Esophagus squamous epithelium (tissue), 5 donors: Measurements from ENCODE around the gene C2CD4D. TPM values are rescaled to one million over a fixed set of nuclear protein-coding genes. Genes with fewer than 3 reads are reported as not detected.

Experiments
- DNase-seq: peaks from one replicate; lab custom pipeline; 2025; lab: John Stamatoyannopoulos, UW
- H3K27ac ChIP-seq, 4 donors: fragments of 200-600 bp; sonication (generic); one replicate each; pipeline ENCODE4 v1.5.1; 2016 to 2019; ENCODE audit warnings: mild to moderate bottlenecking in 1 of 4
- H3K27me3 ChIP-seq, 4 donors: fragments of 200-600 bp; sonication (generic); 1 replicate in 3 of 4; 2 replicates in 1 of 4; pipeline versions ENCODE4 v1.5.1 to v1.6.0; 2017 to 2021; ENCODE audit warnings: antibody characterized with exemption in 1 of 4
- H3K36me3 ChIP-seq, 3 donors: fragments of 200-600 bp; sonication (generic); one replicate each; pipeline ENCODE4 v1.5.1; 2016 to 2019
- H3K4me1 ChIP-seq, 3 donors: fragments of 200-600 bp; sonication (generic); one replicate each; pipeline ENCODE4 v1.5.1; 2017 to 2019
- H3K4me3 ChIP-seq, 4 donors: fragments of 200-600 bp; sonication (generic); 1 replicate in 3 of 4; 2 replicates in 1 of 4; pipeline ENCODE4 v1.5.1; 2016 to 2019; ENCODE audit warnings: mild to moderate bottlenecking in 2 of 4, moderate library complexity in 1 of 4
- H3K9me3 ChIP-seq, 3 donors: fragments of 200-600 bp; sonication (generic); one replicate each; pipeline ENCODE4 v1.5.1; 2016 to 2019
- POLR2A ChIP-seq, 4 donors: fragments of 450-650 bp; IDR thresholded peaks; one replicate each; pipeline ENCODE4 v1.6.1; 2017; ENCODE audit warnings: antibody characterized with exemption in 4 of 4, mild to moderate bottlenecking in 4 of 4, moderate library complexity in 3 of 4
- WGBS, 2 donors: methylation state at CpG; one replicate each; pipeline ENCODE4 v1.1.5; 2018; 5-methylcytosine and 5-hydroxymethylcytosine counted together
- intact Hi-C: fragments of 100-400 bp; cut with DNase I; formaldehyde crosslinking; loops from one replicate; pipeline ENCODE4 v1.15.0; 2022
- total RNA-seq, 4 donors: library from RNA; depleted of rRNA; stranded (reverse); fragments of >200 nt; gene quantifications; one replicate each; pipeline ENCODE4 v1.1.0, GENCODE V29; 2016
- TF ChIP-seq, protein P1 (sequence below), 6 experiments: fragments of 450-650 bp in 4 of 6; fragments of 200-600 bp in 2 of 6; sonication (generic) in 2 of 6; IDR thresholded peaks; one replicate each; pipeline ENCODE4 v1.5.1; 2016 to 2019; ENCODE audit warnings: antibody characterized with exemption in 6 of 6, mild to moderate bottlenecking in 4 of 6, moderate library complexity in 4 of 6
- donor health status: DM: yes; HTN: yes; CAD: no.

C2CD4D gene
- total RNA-seq, 4 donors from 2014 or later: 0.22 to 0.38 TPM; not detected in 2

DNA sequence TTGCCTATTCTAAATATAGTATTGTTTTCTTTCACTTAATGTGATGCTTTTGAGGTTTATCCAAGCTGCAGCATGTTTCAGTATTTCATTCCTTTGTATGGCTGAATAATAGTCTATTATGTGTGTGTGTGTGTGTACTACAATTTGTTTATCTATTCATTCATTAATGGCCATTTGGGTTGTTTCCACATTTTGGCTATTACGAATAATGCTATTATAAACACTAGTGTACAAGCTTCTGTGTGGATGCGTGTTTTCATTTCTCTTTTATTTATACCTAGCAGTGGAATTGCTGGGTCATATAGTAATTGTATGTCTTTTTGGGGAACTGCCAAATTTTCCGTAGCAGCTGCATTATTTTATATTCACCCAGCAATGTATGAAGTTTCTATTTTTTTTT, 28.9 kb upstream of the C2CD4D start:
- no peak overlapping the region for H3K4me3 ChIP-seq
- DNase-seq: no peak
- no peaks in the 10 kb centered on the region for H3K9me3 ChIP-seq
- intact Hi-C loops: no loop called here
- peaks cover 0 to 32% (median 0%) of the 10 kb centered on the region in 3 donors for H3K4me1 ChIP-seq
- H3K27me3 ChIP-seq: no peaks in the 10 kb centered on the region
- TF ChIP-seq POLR2A (IDR thresholded peaks at IDR 0.05): no peak
- TF ChIP-seq, protein P1, sequence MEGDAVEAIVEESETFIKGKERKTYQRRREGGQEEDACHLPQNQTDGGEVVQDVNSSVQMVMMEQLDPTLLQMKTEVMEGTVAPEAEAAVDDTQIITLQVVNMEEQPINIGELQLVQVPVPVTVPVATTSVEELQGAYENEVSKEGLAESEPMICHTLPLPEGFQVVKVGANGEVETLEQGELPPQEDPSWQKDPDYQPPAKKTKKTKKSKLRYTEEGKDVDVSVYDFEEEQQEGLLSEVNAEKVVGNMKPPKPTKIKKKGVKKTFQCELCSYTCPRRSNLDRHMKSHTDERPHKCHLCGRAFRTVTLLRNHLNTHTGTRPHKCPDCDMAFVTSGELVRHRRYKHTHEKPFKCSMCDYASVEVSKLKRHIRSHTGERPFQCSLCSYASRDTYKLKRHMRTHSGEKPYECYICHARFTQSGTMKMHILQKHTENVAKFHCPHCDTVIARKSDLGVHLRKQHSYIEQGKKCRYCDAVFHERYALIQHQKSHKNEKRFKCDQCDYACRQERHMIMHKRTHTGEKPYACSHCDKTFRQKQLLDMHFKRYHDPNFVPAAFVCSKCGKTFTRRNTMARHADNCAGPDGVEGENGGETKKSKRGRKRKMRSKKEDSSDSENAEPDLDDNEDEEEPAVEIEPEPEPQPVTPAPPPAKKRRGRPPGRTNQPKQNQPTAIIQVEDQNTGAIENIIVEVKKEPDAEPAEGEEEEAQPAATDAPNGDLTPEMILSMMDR (IDR thresholded peaks at IDR 0.05): no peak
- 14 to 26% methylated on average over 3 of the region's 3 CpGs for WGBS, 2 donors
- H3K36me3 ChIP-seq: peaks cover 0 to 4% (median 0%) of the 10 kb centered on the region in 3 donors
- H3K27ac ChIP-seq: no peak overlapping the region

DNA sequence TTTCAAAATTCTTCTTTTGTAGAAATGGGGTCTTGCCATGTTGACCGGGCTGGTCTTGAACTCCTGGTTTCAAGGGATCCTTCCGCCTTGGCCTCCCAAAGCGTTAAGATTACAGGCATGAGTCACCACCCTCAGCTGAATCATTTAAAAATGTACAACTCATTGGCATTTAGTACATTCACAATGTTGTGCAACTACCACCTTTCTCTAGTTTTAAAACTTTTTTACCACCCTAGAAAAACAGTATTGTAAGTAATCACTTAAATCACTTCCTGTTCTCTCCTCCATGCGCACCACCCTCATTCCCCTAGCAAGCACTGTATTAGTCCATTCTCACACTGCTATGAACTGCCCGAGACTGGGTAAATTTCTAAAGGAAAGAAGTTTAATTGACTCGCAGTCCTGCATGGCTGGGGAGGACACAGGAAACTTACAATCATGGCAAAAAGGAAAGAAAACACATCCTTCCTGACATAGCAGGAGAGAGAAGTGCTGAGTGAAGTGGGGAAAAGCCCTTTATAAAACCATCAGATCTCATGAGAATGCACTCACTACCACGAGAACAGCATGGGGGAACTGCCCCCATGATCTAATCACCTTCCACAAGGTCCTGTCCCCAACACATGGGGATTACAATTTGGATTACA, 28.3 kb upstream of the C2CD4D start:
- no peak for TF ChIP-seq POLR2A (IDR thresholded peaks at IDR 0.05)
- TF ChIP-seq, protein P1 (IDR thresholded peaks at IDR 0.05): no peak
- H3K27ac ChIP-seq: no peak overlapping the region
- no peak for DNase-seq
- intact Hi-C loops: no loop called here
- WGBS, 2 donors: 55 to 56% methylated on average over 7 of the region's 7 CpGs
- no peaks in the 10 kb centered on the region for H3K9me3 ChIP-seq
- peaks cover 0 to 32% (median 0%) of the 10 kb centered on the region in 3 donors for H3K4me1 ChIP-seq
- no peaks in the 10 kb centered on the region for H3K36me3 ChIP-seq
- no peak overlapping the region for H3K4me3 ChIP-seq
- no peaks in the 10 kb centered on the region for H3K27me3 ChIP-seq

- DNase-seq: no peak
- WGBS, 2 donors: 47 to 48% methylated on average over 2 of the region's 2 CpGs
Measured at GRCh38 chr1:151867321-151867720, 27.7 kb upstream of the C2CD4D start.

DNA sequence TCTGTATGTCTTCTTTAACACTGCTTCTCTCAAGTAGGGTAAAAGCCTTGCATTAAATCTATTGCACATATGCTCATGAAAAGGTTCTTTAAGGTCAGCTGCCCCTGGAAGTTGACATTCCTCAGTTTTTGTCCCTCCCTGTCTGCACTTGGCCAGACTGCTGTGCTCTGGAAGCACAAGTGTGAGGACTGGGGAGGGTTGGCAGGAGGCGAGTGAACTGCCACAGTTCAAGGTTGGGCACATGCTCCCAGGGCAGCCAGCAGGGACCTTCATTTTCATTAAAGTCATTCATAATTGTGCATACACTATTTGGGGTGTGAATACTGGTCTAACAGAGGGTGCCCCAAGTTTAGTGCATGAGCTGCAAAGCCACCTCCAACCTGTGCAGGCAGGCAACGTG, 24.8 kb upstream of the C2CD4D start:
- Histone ChIP-seq H3K4me3 (no peak overlapping the region), H3K4me1 (peaks cover 3 to 34% (median 6%) of the 10 kb centered on the region in 3 donors), H3K36me3 (no peaks in the 10 kb centered on the region), H3K9me3 (no peaks in the 10 kb centered on the region), H3K27ac (no peak overlapping the region), H3K27me3 (no peaks in the 10 kb centered on the region)
- intact Hi-C loops: no loop called here
- WGBS, 2 donors: 45 to 71% methylated on average over 1 to 2 of the region's 2 CpGs
- TF ChIP-seq, protein P1 (IDR thresholded peaks at IDR 0.05): no peak
- no peak for TF ChIP-seq POLR2A (IDR thresholded peaks at IDR 0.05)
- DNase-seq: no peak

More at GRCh38 chr1:151867321-151867720, 27.7 kb upstream of the C2CD4D start:
- peaks cover 0 to 32% (median 0%) of the 10 kb centered on the region in 3 donors for H3K4me1 ChIP-seq
- TF ChIP-seq POLR2A (IDR thresholded peaks at IDR 0.05): no peak
- TF ChIP-seq, protein P1 (IDR thresholded peaks at IDR 0.05): no peak
- H3K36me3 ChIP-seq: no peaks in the 10 kb centered on the region
- intact Hi-C loops: no loop called here
- no peak overlapping the region for H3K27ac ChIP-seq
- H3K4me3 ChIP-seq: no peak overlapping the region
- no peaks in the 10 kb centered on the region for H3K9me3 ChIP-seq
- no peaks in the 10 kb centered on the region for H3K27me3 ChIP-seq

- no peak overlapping the region for H3K27ac ChIP-seq
- H3K27me3 ChIP-seq: no peaks in the 10 kb centered on the region
- peaks cover 14 to 41% (median 19%) of the 10 kb centered on the region in 3 donors for H3K4me1 ChIP-seq
- no peak for DNase-seq
- TF ChIP-seq POLR2A (IDR thresholded peaks at IDR 0.05): no peak
- TF ChIP-seq, protein P1 (IDR thresholded peaks at IDR 0.05): no peak
- intact Hi-C loops: no loop called here
- H3K36me3 ChIP-seq: no peaks in the 10 kb centered on the region
- H3K9me3 ChIP-seq: no peaks in the 10 kb centered on the region
- no peak overlapping the region for H3K4me3 ChIP-seq
Measured at GRCh38 chr1:151862604-151863003, 23.0 kb upstream of the C2CD4D start.
